Testis (tissue), 2 donors: ENCODE results near the gene DLL3.

Source experiments
- CTCF ChIP-seq, 3 experiments: fragments of 450-650 bp in 2 of 3; fragments of 200-600 bp in 1 of 3; sonication (generic) in 1 of 3; IDR thresholded peaks; one replicate each; pipeline ENCODE4 v1.5.1; 2016 to 2019; ENCODE audit warnings: antibody characterized with exemption in 3 of 3, mild to moderate bottlenecking in 2 of 3, moderate library complexity in 1 of 3
- POLR2A ChIP-seq: fragments of 450-650 bp; IDR thresholded peaks from one replicate; pipeline ENCODE4 v1.6.1; 2017; ENCODE audit warnings: antibody characterized with exemption, mild to moderate bottlenecking, moderate library complexity

GRCh38 chr19:39501340-39501739 is 2.6 kb downstream of the DLL3 start:
- no peak for TF ChIP-seq CTCF (IDR thresholded peaks at IDR 0.05)
- TF ChIP-seq POLR2A, result no peak
